Gastroesophageal sphincter (tissue), 4 donors: ENCODE data around the gene PLK1. TPM values are rescaled to one million over a fixed set of nuclear protein-coding genes. Genes with fewer than 3 reads are reported as not detected.

ENCODE experiments used
- ATAC-seq: fragments of 150-250 bp; one replicate; pipeline ENCODE4 v1.9.1; 2016; ENCODE audit warnings: mild to moderate bottlenecking, moderate library complexity
- H3K27ac ChIP-seq, 4 donors: fragments of 200-600 bp; sonication (generic) in 3 of 4; 1 replicate in 3 of 4; 2 replicates in 1 of 4; pipeline ENCODE4 v1.5.1; 2016 to 2019
- H3K27me3 ChIP-seq: fragments of 200-600 bp; sonication (generic); one replicate; pipeline ENCODE4 v1.5.1; 2019
- H3K36me3 ChIP-seq, 2 donors: fragments of 200-600 bp; sonication (generic); one replicate each; pipeline ENCODE4 v1.5.1; 2019; ENCODE audit warnings: control low read depth in 1 of 2
- H3K4me1 ChIP-seq, 3 donors: fragments of 200-600 bp; sonication (generic); 1 replicate in 2 of 3; 2 replicates in 1 of 3; pipeline ENCODE4 v1.5.1; 2016 to 2019; ENCODE audit warnings: control low read depth in 2 of 3
- H3K4me3 ChIP-seq, 2 donors: fragments of 200-600 bp; sonication (generic); one replicate each; pipeline ENCODE4 v1.5.1; 2019; ENCODE audit warnings: mild to moderate bottlenecking in 1 of 2, moderate library complexity in 1 of 2
- H3K9me3 ChIP-seq, 3 donors: fragments of 200-600 bp; sonication (generic); one replicate each; pipeline ENCODE4 v1.5.1; 2017 to 2019; ENCODE audit warnings: control low read depth in 2 of 3
- EP300 ChIP-seq: sonication (generic); formaldehyde crosslinking; IDR thresholded peaks from one replicate; pipeline ENCODE4 v1.6.1; 2017; ENCODE audit warnings: antibody characterized with exemption, mild to moderate bottlenecking
- POLR2A ChIP-seq, 2 donors: fragments of 450-650 bp; IDR thresholded peaks; one replicate each; pipeline ENCODE4 v1.6.1; 2017; ENCODE audit warnings: antibody characterized with exemption in 2 of 2, mild to moderate bottlenecking in 2 of 2, moderate library complexity in 1 of 2
- POLR2AphosphoS5 ChIP-seq: sonication (generic); formaldehyde crosslinking; IDR thresholded peaks from one replicate; pipeline ENCODE4 v1.6.1; 2017; ENCODE audit warnings: antibody characterized with exemption
- WGBS, 2 donors: methylation state at CpG; one replicate each; pipeline ENCODE4 v1.1.5; 2018; ENCODE audit warnings: low coverage in 1 of 2; 5-methylcytosine and 5-hydroxymethylcytosine counted together
- total RNA-seq, 4 donors: library from RNA; depleted of rRNA; stranded (reverse); fragments of >200 nt; gene quantifications; one replicate each; pipeline ENCODE4 v1.1.0, GENCODE V29; 2016
- TF ChIP-seq, protein P1 (sequence below), 4 experiments: fragments of 200-600 bp in 2 of 4; fragments of 450-650 bp in 2 of 4; sonication (generic) in 1 of 4; IDR thresholded peaks; one replicate each; pipeline ENCODE4 v1.5.1; 2017 to 2019; ENCODE audit warnings: antibody characterized with exemption in 4 of 4, mild to moderate bottlenecking in 2 of 4, moderate library complexity in 2 of 4

PLK1 gene
- total RNA-seq, 4 donors from 2014 or later = 0.94 to 3.3 (median 1.3) TPM

DNA sequence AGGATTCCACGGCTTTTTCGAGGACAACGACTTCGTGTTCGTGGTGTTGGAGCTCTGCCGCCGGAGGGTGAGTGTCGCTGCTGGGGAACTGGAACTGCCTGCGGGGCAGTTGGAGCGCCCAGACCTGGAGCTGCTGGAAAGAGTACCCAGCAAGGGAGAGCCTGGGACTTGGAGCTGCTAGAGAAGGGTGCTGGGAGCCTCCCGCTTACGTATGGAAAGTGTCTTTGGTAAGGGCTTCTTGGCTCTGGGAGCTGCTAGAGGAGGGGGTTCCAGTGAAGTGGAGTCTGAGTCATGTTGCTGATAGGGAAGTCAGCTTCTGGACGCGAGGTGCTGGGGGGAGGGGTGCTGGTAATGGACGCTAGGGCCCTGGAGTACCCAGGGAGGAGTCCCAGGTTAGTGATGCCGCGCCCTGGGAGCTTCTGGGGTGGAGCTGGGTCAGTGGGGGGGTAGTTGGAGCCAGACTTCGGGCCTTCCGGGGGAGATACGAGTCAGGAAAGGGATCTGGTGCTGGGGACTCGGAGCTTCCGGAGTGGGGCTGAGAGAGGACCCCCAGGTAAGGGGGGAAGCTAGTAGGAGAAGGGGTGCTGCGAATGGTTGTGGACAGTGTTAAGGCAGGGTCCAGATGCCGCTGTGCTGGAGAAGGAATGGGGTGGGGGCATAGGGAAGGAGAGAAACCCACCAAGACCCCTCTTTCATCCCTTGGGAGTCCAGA lies 741 bp downstream of the PLK1 start:
- Histone ChIP-seq H3K36me3 (peaks cover 0 to 48% of the 10 kb centered on the region in 2 donors), H3K27me3 (no peaks in the 10 kb centered on the region), H3K4me1 (peaks cover 0 to 22% (median 8%) of the 10 kb centered on the region in 3 donors), H3K4me3 (peak overlapping the region in 1 of 2 donors; percentile 56), H3K27ac (no peak overlapping the region), H3K9me3 (no peaks in the 10 kb centered on the region)
- WGBS, 2 donors = 0 to 9% methylated on average over 6 to 8 of the region's 24 CpGs
- ATAC-seq = no peak
- TF ChIP-seq POLR2AphosphoS5 (no peak), EP300 (no peak), POLR2A (IDR thresholded peaks at IDR 0.05) (no peak)
- TF ChIP-seq, protein P1, sequence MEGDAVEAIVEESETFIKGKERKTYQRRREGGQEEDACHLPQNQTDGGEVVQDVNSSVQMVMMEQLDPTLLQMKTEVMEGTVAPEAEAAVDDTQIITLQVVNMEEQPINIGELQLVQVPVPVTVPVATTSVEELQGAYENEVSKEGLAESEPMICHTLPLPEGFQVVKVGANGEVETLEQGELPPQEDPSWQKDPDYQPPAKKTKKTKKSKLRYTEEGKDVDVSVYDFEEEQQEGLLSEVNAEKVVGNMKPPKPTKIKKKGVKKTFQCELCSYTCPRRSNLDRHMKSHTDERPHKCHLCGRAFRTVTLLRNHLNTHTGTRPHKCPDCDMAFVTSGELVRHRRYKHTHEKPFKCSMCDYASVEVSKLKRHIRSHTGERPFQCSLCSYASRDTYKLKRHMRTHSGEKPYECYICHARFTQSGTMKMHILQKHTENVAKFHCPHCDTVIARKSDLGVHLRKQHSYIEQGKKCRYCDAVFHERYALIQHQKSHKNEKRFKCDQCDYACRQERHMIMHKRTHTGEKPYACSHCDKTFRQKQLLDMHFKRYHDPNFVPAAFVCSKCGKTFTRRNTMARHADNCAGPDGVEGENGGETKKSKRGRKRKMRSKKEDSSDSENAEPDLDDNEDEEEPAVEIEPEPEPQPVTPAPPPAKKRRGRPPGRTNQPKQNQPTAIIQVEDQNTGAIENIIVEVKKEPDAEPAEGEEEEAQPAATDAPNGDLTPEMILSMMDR (IDR thresholded peaks at IDR 0.05) = no peak

DNA sequence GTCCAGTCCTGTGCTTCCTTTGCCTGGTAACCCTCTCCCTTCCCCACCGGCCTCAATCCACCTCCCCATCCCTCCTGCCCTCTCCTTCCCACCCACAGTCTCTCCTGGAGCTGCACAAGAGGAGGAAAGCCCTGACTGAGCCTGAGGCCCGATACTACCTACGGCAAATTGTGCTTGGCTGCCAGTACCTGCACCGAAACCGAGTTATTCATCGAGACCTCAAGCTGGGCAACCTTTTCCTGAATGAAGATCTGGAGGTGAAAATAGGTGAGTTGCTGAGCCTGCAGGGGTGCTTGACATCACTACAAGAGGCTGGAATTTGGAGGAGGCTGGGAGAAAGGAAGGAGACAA lies 1.3 kb downstream of the PLK1 start:
- ATAC-seq = no peak

DNA sequence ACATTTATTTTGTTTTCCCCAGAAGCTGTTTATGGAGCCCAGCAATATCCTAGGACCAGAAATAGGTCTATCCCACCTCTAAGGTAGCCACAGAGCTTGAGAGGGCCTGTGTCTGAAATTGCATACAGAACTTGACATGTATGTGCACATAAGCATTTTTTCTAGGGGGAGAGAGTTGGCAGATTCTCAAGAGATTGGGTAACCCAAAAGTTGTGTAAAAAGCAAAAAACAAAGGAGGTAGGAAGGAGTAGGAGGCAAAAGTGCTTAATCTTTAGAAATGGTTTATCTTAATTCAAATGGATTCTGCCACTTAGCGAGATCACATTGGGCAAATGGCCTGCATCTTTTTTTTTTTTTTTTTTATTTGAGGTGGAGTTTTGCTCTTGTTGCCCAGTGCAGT lies 3.5 kb downstream of the PLK1 start:
- no peaks in the 10 kb centered on the region for H3K27me3 ChIP-seq
- TF ChIP-seq POLR2AphosphoS5 = no peak
- TF ChIP-seq, protein P1 (IDR thresholded peaks at IDR 0.05) = no peak
- H3K4me1 ChIP-seq = peaks cover 0 to 22% (median 8%) of the 10 kb centered on the region in 3 donors
- WGBS, 2 donors = 96 to 100% methylated on average over 1 of the region's 1 CpG
- peaks cover 0 to 67% of the 10 kb centered on the region in 2 donors for H3K36me3 ChIP-seq
- no peak overlapping the region for H3K4me3 ChIP-seq
- ATAC-seq = no peak
- H3K9me3 ChIP-seq = no peaks in the 10 kb centered on the region
- no peak overlapping the region for H3K27ac ChIP-seq

More for the DNA sequence above, 1.3 kb downstream of the PLK1 start:
- WGBS, 2 donors = 17 to 49% methylated on average over 2 to 6 of the region's 6 CpGs
- Histone ChIP-seq H3K27ac (no peak overlapping the region), H3K4me1 (peaks cover 0 to 22% (median 8%) of the 10 kb centered on the region in 3 donors), H3K4me3 (no peak overlapping the region), H3K36me3 (peaks cover 0 to 51% of the 10 kb centered on the region in 2 donors), H3K27me3 (no peaks in the 10 kb centered on the region), H3K9me3 (no peaks in the 10 kb centered on the region)
- TF ChIP-seq POLR2AphosphoS5 = no peak
- TF ChIP-seq EP300 = no peak
- TF ChIP-seq, protein P1 (IDR thresholded peaks at IDR 0.05) = no peak
- TF ChIP-seq POLR2A (IDR thresholded peaks at IDR 0.05) = no peak

DNA sequence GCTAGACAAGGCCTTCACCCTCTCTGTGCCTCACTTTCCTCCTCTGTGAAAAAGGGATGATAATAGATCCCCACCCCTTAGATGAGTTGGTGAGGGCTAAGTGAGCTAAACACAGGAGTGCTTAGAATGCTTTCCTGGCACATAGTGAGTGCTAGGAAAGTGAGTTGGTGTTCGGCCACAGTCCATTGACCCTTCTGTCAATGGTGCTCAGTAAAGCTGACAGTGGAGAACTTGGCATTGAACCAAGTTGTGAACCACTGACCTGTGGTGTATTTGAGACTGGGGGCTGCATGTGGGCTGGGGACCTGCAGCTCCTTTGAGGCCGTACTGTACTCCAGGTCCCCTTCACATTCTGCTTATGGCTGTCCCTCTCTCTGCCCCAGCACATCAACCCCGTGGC lies 4.8 kb downstream of the PLK1 start:
- peaks cover 0 to 14% (median 8%) of the 10 kb centered on the region in 3 donors for H3K4me1 ChIP-seq
- H3K27ac ChIP-seq = no peak overlapping the region
- 80 to 91% methylated on average over 1 to 3 of the region's 3 CpGs for WGBS, 2 donors
- ATAC-seq = no peak
- H3K27me3 ChIP-seq = no peaks in the 10 kb centered on the region
- TF ChIP-seq POLR2AphosphoS5 (no peak), EP300 (no peak), POLR2A (IDR thresholded peaks at IDR 0.05) (no peak)
- TF ChIP-seq, protein P1 (IDR thresholded peaks at IDR 0.05) = no peak
- H3K36me3 ChIP-seq = peaks cover 0 to 80% of the 10 kb centered on the region in 2 donors
- H3K9me3 ChIP-seq = no peaks in the 10 kb centered on the region
- H3K4me3 ChIP-seq = no peak overlapping the region
